HG02763 (cell line): ENCODE results near the gene SFI1.
"Not testable (repeated sequence)": the region's sequence is repeated elsewhere in the genome, so short reads cannot be mapped to it uniquely, and the experiment has no call there.

Experiments
- ATAC-seq: cut with Tn5 transposase; IDR thresholded peaks from one replicate; pipeline ENCODE4 v1.9.1; 2021; ENCODE audit warnings: mild to moderate bottlenecking, moderate library complexity; ENCODE audit not compliant: unreplicated experiment

Gene SFI1

GRCh38 chr22:31496007-31496734 lies at the start of gene SFI1:
Gene SFI1 (plus strand): TSS chr22:31496536. CDS start chr22:31508285, 11,749 bp downstream.
- ATAC-seq = peak; percentile 81

DNA sequence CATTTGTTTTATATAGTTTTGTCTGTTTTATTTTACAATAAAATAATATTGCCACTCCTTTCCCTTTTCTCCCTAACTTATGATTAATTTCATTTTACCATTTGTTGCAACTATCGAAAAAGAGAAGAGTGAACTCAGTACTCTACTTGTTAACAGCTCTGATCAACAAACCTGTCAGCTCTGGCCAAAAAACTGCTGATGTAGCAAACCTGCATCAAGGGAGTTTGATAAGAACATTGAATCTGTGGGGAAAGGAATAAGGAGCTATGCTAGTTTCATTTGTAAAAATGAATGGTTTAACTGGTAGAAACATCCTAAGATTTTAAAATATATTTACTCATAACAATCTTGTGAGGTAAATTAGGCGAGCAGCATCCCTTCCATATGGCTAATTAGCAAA lies 49.6 kb upstream of the SFI1 start:
- ATAC-seq = no peak

DNA sequence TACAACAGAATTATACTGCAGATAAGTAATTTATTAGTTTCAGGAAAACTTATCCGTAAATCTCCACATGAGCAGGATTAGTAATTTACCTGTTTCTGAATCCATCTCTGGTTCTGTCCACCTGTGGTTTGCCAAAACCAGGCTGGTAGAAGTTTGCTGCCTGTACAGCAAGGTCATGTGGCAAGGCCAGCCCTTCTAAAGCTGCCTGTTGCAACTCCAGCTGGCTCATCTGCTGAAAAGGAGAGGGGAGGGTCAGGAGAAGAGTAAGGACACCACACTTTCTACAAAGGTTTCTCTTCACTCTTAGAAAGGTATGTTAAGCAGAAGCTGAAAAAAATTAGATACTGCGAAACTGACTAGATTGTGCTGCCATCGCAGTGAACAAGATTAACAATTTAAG lies 49.0 kb upstream of the SFI1 start:
- no peak for ATAC-seq

DNA sequence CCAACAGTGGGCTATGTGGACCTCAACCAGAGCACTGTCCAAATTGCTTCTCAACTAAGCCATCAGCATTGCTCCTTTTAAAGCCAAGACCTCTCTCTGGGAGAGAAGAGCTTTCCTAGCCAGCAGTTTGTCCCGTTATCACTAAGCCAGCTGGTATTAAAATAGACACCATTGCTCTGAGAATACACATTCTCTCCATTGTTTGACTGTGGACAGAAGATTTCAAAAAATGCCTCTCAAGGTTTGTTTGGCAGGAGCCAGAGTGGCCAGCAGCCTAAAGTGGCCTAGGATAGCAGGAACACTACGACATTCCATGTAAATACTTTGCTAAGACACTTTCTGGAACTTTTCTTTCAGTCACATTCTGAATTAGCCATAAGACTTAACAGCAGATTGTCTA lies 48.0 kb upstream of the SFI1 start:
- ATAC-seq = no peak

DNA sequence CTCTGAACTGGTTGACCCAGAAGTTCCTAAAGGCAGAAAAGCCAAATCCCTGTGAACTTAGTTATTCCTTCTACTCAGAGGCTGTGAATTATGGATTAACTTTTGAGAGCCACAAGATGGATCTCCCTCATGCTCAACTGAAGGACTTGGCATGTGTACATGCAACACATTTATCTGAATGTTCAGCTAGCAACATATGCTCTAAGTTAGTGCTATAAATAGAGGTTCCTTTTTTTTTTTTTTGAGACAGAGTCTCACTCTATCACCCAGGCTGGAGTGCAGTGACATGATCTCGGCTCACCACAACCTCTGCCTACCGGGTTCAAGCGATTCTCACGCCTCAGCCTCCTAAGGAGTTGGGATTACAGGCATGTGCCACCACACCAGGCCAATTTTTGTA lies 46.8 kb upstream of the SFI1 start:
- no peak for ATAC-seq

- ATAC-seq = no peak
Measured at GRCh38 chr22:31451709-31452571, 44.4 kb upstream of the SFI1 start.

DNA sequence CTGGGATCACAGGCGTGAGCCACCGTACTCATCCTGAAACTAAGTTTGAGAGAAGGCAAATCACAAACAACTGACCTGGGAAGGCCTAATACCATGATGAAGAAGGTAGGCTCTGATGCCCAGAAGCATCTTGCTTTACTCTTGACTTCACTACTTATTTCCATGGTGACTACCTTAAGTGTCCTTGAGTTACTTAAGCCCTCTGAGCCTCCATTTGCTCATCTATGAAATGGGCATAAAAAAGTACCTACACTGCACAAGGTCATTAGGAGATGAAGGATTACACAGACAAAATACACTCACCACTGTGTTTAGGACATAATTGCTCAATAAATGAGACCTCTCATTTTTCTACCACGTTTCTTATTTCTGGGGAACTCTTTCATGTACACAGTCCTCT lies 34.6 kb upstream of the SFI1 start:
- ATAC-seq = no peak

GRCh38 chr22:31465307-31465706 lies 31.0 kb upstream of the SFI1 start:
- no peak for ATAC-seq

GRCh38 chr22:31474743-31475142 lies 21.6 kb upstream of the SFI1 start:
- no peak for ATAC-seq

DNA sequence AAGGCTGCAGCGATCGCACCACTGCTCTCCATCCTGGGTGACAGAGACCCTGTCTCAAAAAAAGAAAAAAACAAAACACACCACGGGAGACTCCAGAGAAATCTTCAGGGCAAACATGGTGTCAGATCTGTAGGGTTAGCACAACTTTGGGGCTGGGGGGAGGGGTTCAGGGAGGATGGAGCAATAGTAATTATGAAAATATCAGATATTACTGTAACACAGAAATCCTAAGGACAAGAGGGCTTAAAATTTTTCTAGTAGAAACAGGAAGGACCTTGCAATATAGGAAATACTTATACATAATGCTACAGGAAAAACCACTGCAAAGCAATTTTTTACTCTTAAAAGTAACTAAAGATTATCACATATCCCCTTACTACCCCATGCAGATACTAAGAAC lies 20.5 kb upstream of the SFI1 start:
- ATAC-seq = no peak

DNA sequence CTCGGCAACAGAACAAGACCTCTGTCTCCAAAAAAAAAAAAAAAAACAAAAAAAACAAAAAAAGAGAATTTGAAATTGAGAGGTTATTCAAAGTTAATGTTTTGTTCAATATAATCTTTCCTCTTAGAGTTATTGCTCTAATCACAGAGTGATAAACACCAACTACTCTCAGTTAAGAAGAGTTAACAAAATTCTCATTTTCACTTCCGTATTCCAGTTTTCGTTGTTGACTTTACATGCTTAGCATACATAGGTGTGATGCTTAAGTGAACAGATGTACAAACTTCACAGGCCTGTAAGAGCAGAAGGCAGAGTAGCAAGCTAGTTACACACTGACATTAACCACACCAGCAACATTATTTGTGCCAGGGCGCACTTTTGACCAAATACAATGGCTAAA lies 19.0 kb upstream of the SFI1 start:
- peak; percentile 47 for ATAC-seq

GRCh38 chr22:31481129-31481528 lies 15.2 kb upstream of the SFI1 start:
- no peak for ATAC-seq

DNA sequence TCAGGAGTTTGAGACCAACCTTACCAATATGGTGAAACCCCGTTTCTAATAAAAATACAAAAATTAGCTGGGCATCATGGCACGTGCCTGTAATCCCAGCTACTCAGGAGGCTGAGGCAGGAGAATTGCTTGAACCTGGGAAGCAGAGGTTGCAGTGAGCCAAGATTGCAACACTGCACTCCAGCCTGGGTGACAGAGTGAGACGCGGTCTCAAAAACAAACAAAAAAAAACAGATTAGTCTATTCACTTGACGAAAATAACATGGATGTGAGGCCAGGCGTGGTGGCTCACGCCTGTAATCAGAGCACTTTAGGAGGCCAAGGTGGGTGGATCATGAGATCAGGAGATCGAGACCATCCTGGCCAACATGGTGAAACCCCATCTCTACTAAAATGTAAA lies 13.9 kb upstream of the SFI1 start:
- not testable (repeated sequence) for ATAC-seq

GRCh38 chr22:31486369-31486768 lies 10.0 kb upstream of the SFI1 start:
- not testable (repeated sequence) for ATAC-seq

DNA sequence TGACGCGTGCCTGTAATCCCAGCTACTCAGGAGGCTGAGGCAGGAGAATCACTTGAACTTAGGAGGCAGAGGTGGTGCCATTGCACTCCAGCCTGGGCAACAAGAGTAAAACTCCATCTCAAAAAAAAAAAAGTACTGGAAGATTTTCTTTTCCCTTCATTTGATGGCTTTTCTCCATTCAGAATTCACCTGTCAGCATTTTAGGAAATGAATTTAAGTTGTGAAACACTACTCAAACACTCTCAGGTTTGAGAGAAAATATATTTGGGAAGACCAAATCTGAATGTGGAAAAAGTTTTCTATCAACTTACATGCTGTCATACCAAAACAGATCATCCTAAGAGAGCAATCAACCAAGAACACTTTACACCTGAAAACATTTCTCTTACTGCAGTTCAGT lies 9.4 kb upstream of the SFI1 start:
- ATAC-seq = no peak

- no peak for ATAC-seq
Measured at GRCh38 chr22:31488346-31488883, 7.9 kb upstream of the SFI1 start.

- ATAC-seq = peak; percentile 22
Measured at GRCh38 chr22:31488988-31489617, 7.2 kb upstream of the SFI1 start.

GRCh38 chr22:31489632-31490495 lies 6.5 kb upstream of the SFI1 start, which contains the start of gene EIF4ENIF1:
Gene EIF4ENIF1 (minus strand): TSS chr22:31489842. CDS start chr22:31488718, 1,124 bp downstream.
- ATAC-seq = peak; percentile 38

GRCh38 chr22:31490496-31490925 lies 5.8 kb upstream of the SFI1 start:
- peak; percentile 49 for ATAC-seq

GRCh38 chr22:31491218-31491962 lies 4.9 kb upstream of the SFI1 start:
- ATAC-seq = no peak
